Thoracic aorta endothelial cell (primary cell): ENCODE data around the gene TOP3B. TPM values are rescaled to one million over a fixed set of nuclear protein-coding genes. Genes with fewer than 3 reads are reported as not detected.

ENCODE experiments used
- total RNA-seq: library from RNA; depleted of rRNA; stranded (reverse); fragments of >200 nt; gene quantifications from 2 replicates; pipeline ENCODE4 v1.2.3, GENCODE V29; 2012

Gene TOP3B, protein sequence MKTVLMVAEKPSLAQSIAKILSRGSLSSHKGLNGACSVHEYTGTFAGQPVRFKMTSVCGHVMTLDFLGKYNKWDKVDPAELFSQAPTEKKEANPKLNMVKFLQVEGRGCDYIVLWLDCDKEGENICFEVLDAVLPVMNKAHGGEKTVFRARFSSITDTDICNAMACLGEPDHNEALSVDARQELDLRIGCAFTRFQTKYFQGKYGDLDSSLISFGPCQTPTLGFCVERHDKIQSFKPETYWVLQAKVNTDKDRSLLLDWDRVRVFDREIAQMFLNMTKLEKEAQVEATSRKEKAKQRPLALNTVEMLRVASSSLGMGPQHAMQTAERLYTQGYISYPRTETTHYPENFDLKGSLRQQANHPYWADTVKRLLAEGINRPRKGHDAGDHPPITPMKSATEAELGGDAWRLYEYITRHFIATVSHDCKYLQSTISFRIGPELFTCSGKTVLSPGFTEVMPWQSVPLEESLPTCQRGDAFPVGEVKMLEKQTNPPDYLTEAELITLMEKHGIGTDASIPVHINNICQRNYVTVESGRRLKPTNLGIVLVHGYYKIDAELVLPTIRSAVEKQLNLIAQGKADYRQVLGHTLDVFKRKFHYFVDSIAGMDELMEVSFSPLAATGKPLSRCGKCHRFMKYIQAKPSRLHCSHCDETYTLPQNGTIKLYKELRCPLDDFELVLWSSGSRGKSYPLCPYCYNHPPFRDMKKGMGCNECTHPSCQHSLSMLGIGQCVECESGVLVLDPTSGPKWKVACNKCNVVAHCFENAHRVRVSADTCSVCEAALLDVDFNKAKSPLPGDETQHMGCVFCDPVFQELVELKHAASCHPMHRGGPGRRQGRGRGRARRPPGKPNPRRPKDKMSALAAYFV
- 40.0 and 42.6 TPM in 2 replicates for total RNA-seq

DNA sequence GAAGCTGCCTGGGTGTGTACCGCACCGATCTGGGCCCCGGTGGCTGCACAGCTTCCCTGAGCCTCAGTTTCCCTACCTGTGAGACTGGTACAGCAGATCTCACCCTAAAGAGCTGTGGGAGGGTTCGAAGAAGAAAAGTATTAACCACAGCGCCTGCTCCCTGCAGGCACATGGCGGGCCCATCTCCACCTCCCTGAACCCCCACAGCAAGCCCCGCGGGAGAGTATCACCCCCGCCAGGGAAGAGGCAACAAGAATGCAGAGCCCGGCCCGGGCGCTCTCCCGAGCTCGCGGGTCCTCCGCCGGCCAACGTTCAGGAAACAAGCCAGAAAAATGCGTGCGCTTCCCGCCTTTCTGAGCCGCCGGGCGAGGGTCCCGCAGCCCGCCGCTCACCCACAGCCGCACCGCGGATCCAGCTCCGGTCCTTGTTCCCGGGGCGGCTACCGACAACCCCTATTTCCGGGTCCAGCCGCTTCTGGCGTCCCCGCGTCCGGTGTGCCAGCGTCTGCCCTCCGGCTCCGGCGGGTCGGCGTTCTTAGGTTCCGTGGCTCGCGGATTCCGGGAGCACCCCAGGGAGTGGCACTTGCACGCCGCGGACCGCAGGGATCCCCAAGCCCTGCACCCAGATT is at the start of gene TOP3B:
TSS of gene TOP3B (minus strand) at position 450 of the 628 bp plus-strand sequence. CDS start 7,078 bp downstream, outside the sequence.

DNA sequence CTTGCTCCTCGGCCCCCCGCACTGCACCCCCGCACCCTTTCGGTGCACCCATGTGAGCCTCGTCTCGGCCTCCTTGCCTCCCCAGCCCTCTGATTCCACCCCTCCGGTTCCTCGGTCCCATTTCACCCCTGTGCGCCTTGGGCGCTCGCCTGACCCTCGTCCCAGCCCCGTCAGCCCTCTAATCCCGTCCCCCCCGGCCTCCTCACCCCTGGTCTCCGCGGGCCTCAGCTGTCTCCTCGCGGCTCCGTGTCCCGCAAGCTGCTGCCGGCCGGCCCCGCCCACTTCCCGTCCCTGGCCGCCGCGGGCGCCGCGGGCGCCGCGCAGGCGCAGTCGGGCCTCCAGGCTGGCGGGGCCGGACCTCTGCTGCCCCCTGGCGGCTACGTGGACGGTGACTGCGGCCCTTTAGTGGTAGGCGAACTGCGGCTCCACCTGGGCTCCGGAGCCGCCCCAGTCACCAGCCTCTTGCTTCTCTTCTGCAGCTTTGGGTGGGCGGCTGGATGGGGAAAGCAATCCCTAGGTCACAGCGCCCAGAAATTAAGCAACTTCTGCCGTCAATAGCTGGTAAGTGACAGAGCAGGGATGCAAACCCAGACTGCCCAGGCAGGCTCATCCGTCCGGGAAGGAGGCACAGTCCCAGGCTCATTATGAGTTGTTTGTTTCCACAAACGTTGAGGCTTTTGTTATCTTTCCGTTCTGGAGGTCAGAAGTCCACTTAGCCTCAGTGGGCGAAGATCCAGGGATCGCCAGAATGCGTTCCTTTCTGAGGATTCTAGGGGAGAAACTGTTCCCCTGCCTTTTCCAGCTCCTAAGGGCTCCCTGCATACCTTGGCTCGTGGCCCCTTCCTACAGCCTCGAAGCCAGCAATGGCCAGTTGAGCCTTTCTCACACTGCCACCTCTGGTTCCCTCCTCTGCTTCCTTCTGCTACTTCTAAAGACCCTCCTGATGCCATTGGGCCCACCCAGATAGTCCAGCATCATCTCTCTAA is 29.7 kb downstream of the TOP3B start, which contains the start of gene PPM1F:
TSS of gene PPM1F (minus strand) at position 263 of the 986 bp plus-strand sequence. CDS start 6,800 bp downstream, outside the sequence.

Other genes with a start within 250 kb of the TOP3B start
- gene YPEL1, start 247.0 kb downstream of the TOP3B start, total RNA-seq = 2.3 and 2.6 TPM in 2 replicates
- gene MAPK1, start 115.1 kb downstream of the TOP3B start, total RNA-seq = 87.6 and 107 TPM in 2 replicates
- gene PPM1F, start 29.9 kb downstream of the TOP3B start, total RNA-seq = 142 and 172 TPM in 2 replicates